WERI-Rb-1 (cell line): ENCODE data around the gene ACTN1.

Experiments used
- DNase-seq: peaks from one replicate; pipeline ENCODE4 v3.0.0-alpha.2; 2020
- H3K27ac ChIP-seq: fragments of 250-450 bp; sonication (Bioruptor Pico); 2 replicates; pipeline ENCODE4 v1.5.1; 2020; ENCODE audit warnings: mild to moderate bottlenecking, moderate library complexity
- H3K27me3 ChIP-seq: fragments of 250-450 bp; sonication (Bioruptor Pico); 2 replicates; pipeline ENCODE4 v1.5.1; 2021; ENCODE audit warnings: mild to moderate bottlenecking, low read depth, moderate library complexity; ENCODE audit not compliant: insufficient read depth, severe bottlenecking
- H3K36me3 ChIP-seq: fragments of 250-450 bp; sonication (Bioruptor Pico); 2 replicates; pipeline ENCODE4 v1.5.1; 2020; ENCODE audit warnings: mild to moderate bottlenecking, moderate library complexity
- H3K4me3 ChIP-seq: 2 replicates; pipeline ENCODE4 v1.5.1; 2011; ENCODE audit warnings: low read depth, mild to moderate bottlenecking, control low read depth, low read length
- H3K9me3 ChIP-seq: fragments of 250-450 bp; sonication (Bioruptor Pico); 2 replicates; pipeline ENCODE4 v1.5.1; 2021; ENCODE audit warnings: mild to moderate bottlenecking, moderate library complexity; ENCODE audit not compliant: severe bottlenecking
- TF ChIP-seq, protein P1 (sequence below): IDR thresholded peaks from 2 replicates; pipeline ENCODE4 v1.5.1; 2011; ENCODE audit warnings: low read depth, mild to moderate bottlenecking, control low read depth, inconsistent platforms, low read length

Gene ACTN1

DNA sequence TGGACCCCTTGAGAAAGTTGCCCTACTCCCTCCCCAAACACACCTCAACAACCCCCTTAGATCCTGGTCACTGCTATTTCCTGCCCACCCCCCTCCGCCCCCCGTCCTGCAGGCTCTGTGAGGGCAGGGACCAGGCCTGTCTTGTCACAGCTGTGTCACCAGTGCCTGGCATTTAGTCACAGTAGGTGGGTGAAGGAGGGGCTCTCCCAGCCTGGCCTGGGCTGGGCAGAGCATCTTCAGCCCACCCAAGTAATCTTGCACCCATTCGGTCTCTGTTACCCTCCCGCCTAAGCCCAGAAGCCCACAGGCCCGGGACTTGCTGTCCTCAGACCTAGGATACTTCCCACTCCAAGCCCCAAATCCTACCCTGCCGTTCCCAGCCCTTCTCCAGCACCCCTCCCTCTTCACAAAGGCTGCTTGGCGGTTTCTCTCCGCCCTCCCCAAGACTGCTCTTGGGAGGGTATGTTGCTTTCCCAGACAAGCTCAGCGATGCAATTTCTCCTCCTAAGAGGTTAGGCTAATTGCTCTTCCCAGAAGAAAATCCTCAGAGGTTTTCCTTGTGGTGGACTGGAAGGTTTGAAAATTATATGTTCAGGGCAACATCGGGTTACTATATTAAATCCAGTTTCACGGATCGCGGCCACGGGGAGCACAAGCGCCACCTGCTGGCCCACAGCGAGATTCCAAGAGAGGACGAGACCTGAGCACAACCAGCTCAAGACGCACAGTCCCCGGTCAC is 135.5 kb downstream of the ACTN1 start:
- Histone ChIP-seq H3K4me3 (peak overlapping the region; percentile 54), H3K27ac (peak overlapping the region; percentile 53), H3K27me3 (no peaks in the 10 kb centered on the region), H3K36me3 (no peaks in the 10 kb centered on the region), H3K9me3 (no peaks in the 10 kb centered on the region)
- TF ChIP-seq, protein P1, sequence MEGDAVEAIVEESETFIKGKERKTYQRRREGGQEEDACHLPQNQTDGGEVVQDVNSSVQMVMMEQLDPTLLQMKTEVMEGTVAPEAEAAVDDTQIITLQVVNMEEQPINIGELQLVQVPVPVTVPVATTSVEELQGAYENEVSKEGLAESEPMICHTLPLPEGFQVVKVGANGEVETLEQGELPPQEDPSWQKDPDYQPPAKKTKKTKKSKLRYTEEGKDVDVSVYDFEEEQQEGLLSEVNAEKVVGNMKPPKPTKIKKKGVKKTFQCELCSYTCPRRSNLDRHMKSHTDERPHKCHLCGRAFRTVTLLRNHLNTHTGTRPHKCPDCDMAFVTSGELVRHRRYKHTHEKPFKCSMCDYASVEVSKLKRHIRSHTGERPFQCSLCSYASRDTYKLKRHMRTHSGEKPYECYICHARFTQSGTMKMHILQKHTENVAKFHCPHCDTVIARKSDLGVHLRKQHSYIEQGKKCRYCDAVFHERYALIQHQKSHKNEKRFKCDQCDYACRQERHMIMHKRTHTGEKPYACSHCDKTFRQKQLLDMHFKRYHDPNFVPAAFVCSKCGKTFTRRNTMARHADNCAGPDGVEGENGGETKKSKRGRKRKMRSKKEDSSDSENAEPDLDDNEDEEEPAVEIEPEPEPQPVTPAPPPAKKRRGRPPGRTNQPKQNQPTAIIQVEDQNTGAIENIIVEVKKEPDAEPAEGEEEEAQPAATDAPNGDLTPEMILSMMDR = peak; percentile 92
- peak; percentile 78 for DNase-seq

GRCh38 chr14:68842298-68842697 is 136.8 kb downstream of the ACTN1 start:
- H3K9me3 ChIP-seq = no peaks in the 10 kb centered on the region
- TF ChIP-seq, protein P1 = no peak
- no peak overlapping the region for H3K4me3 ChIP-seq
- no peaks in the 10 kb centered on the region for H3K27me3 ChIP-seq
- H3K27ac ChIP-seq = no peak overlapping the region
- no peaks in the 10 kb centered on the region for H3K36me3 ChIP-seq
- DNase-seq = no peak

DNA sequence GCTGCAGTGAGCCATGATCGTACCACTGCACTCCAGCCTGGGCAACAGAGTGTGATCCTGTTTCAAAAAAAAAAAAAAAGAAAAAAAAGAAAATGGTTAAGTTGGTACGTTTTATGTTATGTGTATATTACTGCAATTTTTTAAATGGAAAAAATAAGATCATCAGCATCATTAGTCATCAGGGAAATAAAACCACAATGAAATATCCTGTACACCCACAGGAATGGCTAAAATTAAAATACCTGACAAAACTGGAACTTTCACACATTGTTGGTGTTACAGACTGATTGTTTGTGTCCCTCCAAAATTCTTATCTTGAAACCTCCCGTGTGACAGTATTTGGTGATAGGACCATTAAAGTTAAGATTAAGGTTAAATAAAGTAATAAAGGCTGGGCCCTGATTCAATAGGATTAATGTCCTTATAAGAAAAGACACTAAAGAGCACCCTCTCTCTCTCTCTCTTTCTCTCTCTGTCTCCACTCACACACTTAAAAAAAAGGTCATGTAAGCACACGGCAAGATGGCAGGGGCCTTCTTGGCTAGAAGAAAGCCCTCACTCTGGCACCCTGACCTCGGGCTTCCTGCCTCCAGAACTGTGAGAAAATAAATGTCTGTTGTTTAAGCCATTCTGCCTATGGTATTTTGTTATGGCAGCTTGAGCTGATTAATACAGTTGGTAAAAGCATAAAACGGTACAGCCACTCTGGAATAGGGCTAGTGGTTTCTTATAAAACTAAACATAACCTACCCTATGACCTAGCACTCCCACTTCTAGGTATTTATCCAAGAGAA is 137.9 kb downstream of the ACTN1 start:
- H3K27me3 ChIP-seq = no peaks in the 10 kb centered on the region
- H3K9me3 ChIP-seq = peaks cover 5% of the 10 kb centered on the region
- TF ChIP-seq, protein P1 = no peak
- no peaks in the 10 kb centered on the region for H3K36me3 ChIP-seq
- H3K27ac ChIP-seq = no peak overlapping the region
- DNase-seq = no peak
- H3K4me3 ChIP-seq = no peak overlapping the region

- H3K4me3 ChIP-seq = no peak overlapping the region
- H3K9me3 ChIP-seq = peaks cover 5% of the 10 kb centered on the region
- DNase-seq = no peak
- TF ChIP-seq, protein P1 = no peak
- H3K36me3 ChIP-seq = no peaks in the 10 kb centered on the region
- no peaks in the 10 kb centered on the region for H3K27me3 ChIP-seq
- no peak overlapping the region for H3K27ac ChIP-seq
Measured at GRCh38 chr14:68840454-68840853, 138.6 kb downstream of the ACTN1 start.

- TF ChIP-seq, protein P1 = no peak
- no peak for DNase-seq
- H3K27me3 ChIP-seq = no peaks in the 10 kb centered on the region
- H3K4me3 ChIP-seq = no peak overlapping the region
- H3K27ac ChIP-seq = no peak overlapping the region
- peaks cover 8% of the 10 kb centered on the region for H3K9me3 ChIP-seq
- no peaks in the 10 kb centered on the region for H3K36me3 ChIP-seq
Measured at GRCh38 chr14:68836082-68836481, 143.0 kb downstream of the ACTN1 start.
